ENCODE measurements around the gene MTCP1. TPM values are rescaled to one million over a fixed set of nuclear protein-coding genes. Genes with fewer than 3 reads are reported as not detected.
A peak's percentile ranks its signal among the peaks of the same experiment; 100 is the strongest.

The MTCP1 gene
- total RNA-seq, 2 donors from 2014 or later = 2.6 to 3.0 TPM

- WGBS, 2 donors = 38 to 75% methylated on average over 1 to 5 of the region's 5 CpGs
- peak overlapping the region in 2 of 4 donors; percentile 6 to 50 for H3K27ac ChIP-seq
- no peaks in the 10 kb centered on the region for H3K36me3 ChIP-seq (replicated peaks in 1 of 2; ENCODE audit: insufficient read depth in 1 of 2, low read depth in 2 of 2)
- DNase-seq (no peak), ATAC-seq (no peak)
- no peak overlapping the region for H3K4me3 ChIP-seq
- H3K4me1 ChIP-seq = no peaks in the 10 kb centered on the region
- no peaks in the 10 kb centered on the region for H3K9me3 ChIP-seq
- no peaks in the 10 kb centered on the region for H3K27me3 ChIP-seq
- intact Hi-C loops (cut with DNase I) = no loop called here
- TF ChIP-seq POLR2A (IDR thresholded peaks at IDR 0.05) = no peak
- TF ChIP-seq CTCF (IDR thresholded peaks at IDR 0.05) = no peak
Observed at GRCh38 chrX:155031657-155032056, 39.3 kb downstream of the MTCP1 start.

GRCh38 chrX:155028877-155029291, 42.1 kb downstream of the MTCP1 start:
- H3K27ac ChIP-seq = peak overlapping the region; percentile 87 to 99 (median 96)
- DNase-seq = peak in 1 of 4 donors; percentile 18
- TF ChIP-seq POLR2A (IDR thresholded peaks at IDR 0.05) (peak in 2 of 3 donors; percentile 21 to 49), CTCF (IDR thresholded peaks at IDR 0.05) (no peak)
- peaks cover 18% of the 10 kb centered on the region for H3K4me1 ChIP-seq
- no peak for ATAC-seq
- H3K36me3 ChIP-seq (replicated peaks in 1 of 2; ENCODE audit: insufficient read depth in 1 of 2, low read depth in 2 of 2) = no peaks in the 10 kb centered on the region
- 36 to 58% methylated on average over 2 of the region's 2 CpGs for WGBS, 2 donors
- intact Hi-C loops (cut with DNase I) = no loop called here
- no peak overlapping the region for H3K4me3 ChIP-seq
- no peaks in the 10 kb centered on the region for H3K27me3 ChIP-seq
- no peaks in the 10 kb centered on the region for H3K9me3 ChIP-seq

- Histone ChIP-seq H3K9me3 (no peaks in the 10 kb centered on the region), H3K27ac (peak overlapping the region; percentile 87 to 99 (median 96)), H3K36me3 (replicated peaks in 1 of 2; ENCODE audit: insufficient read depth in 1 of 2, low read depth in 2 of 2) (no peaks in the 10 kb centered on the region), H3K4me3 (no peak overlapping the region), H3K27me3 (no peaks in the 10 kb centered on the region), H3K4me1 (peaks cover 20% of the 10 kb centered on the region)
- TF ChIP-seq POLR2A (IDR thresholded peaks at IDR 0.05) = no peak
- TF ChIP-seq CTCF (IDR thresholded peaks at IDR 0.05) = no peak
- DNase-seq = no peak
- intact Hi-C loops (cut with DNase I) = no loop called here
- 3 to 13% methylated on average over 3 of the region's 3 CpGs for WGBS, 2 donors
- ATAC-seq = no peak
Observed at GRCh38 chrX:155028129-155028528, 42.8 kb downstream of the MTCP1 start.

GRCh38 chrX:155027509-155028066, 43.3 kb downstream of the MTCP1 start:
- DNase-seq (peak in 3 of 4 donors; percentile 19 to 63 (median 30)), ATAC-seq (peak; percentile 31)
- Histone ChIP-seq H3K4me1 (peaks cover 20% of the 10 kb centered on the region), H3K36me3 (replicated peaks in 1 of 2; ENCODE audit: insufficient read depth in 1 of 2, low read depth in 2 of 2) (no peaks in the 10 kb centered on the region), H3K4me3 (peak overlapping the region; percentile 16 to 22), H3K9me3 (no peaks in the 10 kb centered on the region), H3K27me3 (no peaks in the 10 kb centered on the region), H3K27ac (peak overlapping the region; percentile 87 to 99 (median 96))
- WGBS, 2 donors = 0 to 1% methylated on average over 14 of the region's 14 CpGs
- intact Hi-C loops (cut with DNase I) = no loop called here
- peak in 2 of 3 donors; percentile 12 to 66 for TF ChIP-seq POLR2A (IDR thresholded peaks at IDR 0.05)
- TF ChIP-seq CTCF (IDR thresholded peaks at IDR 0.05) = no peak
